Measurements from ENCODE around the gene APOE. TPM values are rescaled to one million over a fixed set of nuclear protein-coding genes. Genes with fewer than 3 reads are reported as not detected.
"Not testable (repeated sequence)": the region's sequence is repeated elsewhere in the genome, so short reads cannot be mapped to it uniquely, and the experiment has no call there.

The APOE gene
- total RNA-seq, 1 experiment from 2014 or later: 530 TPM

DNA sequence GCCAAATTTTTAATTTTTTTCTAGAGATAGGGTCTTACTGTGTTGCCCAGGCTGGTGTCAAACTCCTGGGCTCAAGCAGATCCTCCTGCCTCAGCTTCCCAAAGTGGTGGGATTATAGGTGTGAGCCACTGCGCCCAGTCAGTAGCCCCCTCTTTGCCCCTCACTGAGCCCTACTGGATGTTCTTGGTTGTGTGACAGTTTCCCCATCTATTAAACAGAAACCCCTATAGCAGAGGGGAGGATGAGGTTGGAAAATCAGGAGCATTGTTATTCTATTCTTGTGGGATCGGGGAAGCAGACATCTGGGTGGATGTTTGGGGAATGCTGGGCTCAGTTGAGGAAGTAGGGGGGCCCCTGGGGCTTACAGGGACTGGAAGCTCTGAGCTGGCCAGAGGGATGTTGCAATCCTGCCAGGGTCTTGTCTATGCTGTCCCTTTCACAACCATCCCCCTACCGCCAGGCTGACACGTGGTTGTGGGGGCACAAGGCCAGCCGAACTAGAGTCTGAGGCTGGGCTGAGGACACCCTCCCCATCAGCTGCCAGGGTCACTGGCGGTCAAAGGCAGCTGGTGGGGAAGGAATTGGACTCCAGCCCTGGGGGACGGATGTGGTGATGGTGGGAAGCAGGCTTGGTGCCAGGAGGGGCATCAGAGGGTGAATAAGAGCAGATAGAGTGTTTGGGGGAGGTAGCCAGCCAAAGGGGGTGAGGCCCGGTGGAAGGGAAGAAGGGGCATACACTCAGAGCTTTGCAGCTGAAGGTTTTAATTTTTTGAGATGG is 19.7 kb downstream of the APOE start:
- Histone ChIP-seq H3K4me2 (ENCODE audit: insufficient read depth, insufficient read length, low read length) (no peak overlapping the region), H3K4me1 (ENCODE audit: insufficient read depth, low read length) (no peaks in the 10 kb centered on the region; the same call in 1 of the 2 replicates), H4K91ac (ENCODE audit: insufficient read length, low read depth, low read length) (no peak overlapping the region), H3K18ac (ENCODE audit: insufficient read length, low read depth, low read length) (no peak overlapping the region), H2AK5ac (ENCODE audit: insufficient read length, low read length) (no peak overlapping the region), H3T11ph (ENCODE audit: low read length) (no peak overlapping the region), H4K20me1 (ENCODE audit: control insufficient read depth, insufficient read depth, insufficient read length) (no peaks in the 10 kb centered on the region), H3K56ac (ENCODE audit: insufficient read length, low read depth, low read length) (no peak overlapping the region), H3K14ac (ENCODE audit: insufficient read depth, low read length) (no peak overlapping the region), H2BK15ac (ENCODE audit: low read depth, low read length) (no peak overlapping the region), H2BK12ac (ENCODE audit: insufficient read length, low read depth, low read length) (no peak overlapping the region), H2BK20ac (ENCODE audit: low read depth, low read length, poor library complexity, severe bottlenecking) (no peak overlapping the region), H3K23ac (ENCODE audit: insufficient read length, low read depth, low read length) (no peak overlapping the region), H3K9me3 (ENCODE audit: control insufficient read depth, low read depth, low read length) (no peaks in the 10 kb centered on the region), H2BK5ac (ENCODE audit: insufficient read length, low read length) (no peak overlapping the region), H4K8ac (replicated peaks; ENCODE audit: insufficient read length, low read depth, low read length) (no peak overlapping the region), H3K27me3 (ENCODE audit: insufficient read depth, low read length) (no peaks in the 10 kb centered on the region), H3K9ac (ENCODE audit: extremely low read depth, insufficient read length, low read length) (no peak overlapping the region), H3K79me2 (ENCODE audit: insufficient read depth, low read length) (no peaks in the 10 kb centered on the region), H4K5ac (ENCODE audit: insufficient read length, low read depth, low read length) (no peak overlapping the region), H2AFZ (ENCODE audit: low read length) (no peak overlapping the region), H3K79me1 (ENCODE audit: insufficient read depth, low read depth, low read length, poor library complexity, severe bottlenecking) (no peaks in the 10 kb centered on the region), H3K4ac (ENCODE audit: low read depth, low read length) (no peak overlapping the region), H2BK120ac (ENCODE audit: low read depth, low read length, poor library complexity, severe bottlenecking) (no peak overlapping the region), H3K27ac (ENCODE audit: insufficient read length, low read depth, low read length) (no peak overlapping the region), H3K23me2 (ENCODE audit: insufficient read length, low read depth, low read length, poor library complexity, severe bottlenecking) (no peaks in the 10 kb centered on the region)
- Mint-ChIP-seq H3K27me3 (ENCODE audit: low read depth) (peaks cover 33% of the 10 kb centered on the region), H3K36me3 (ENCODE audit: insufficient read depth in 1 of 3, low read depth in 3 of 3) (peaks cover 2 to 4% (median 4%) of the 10 kb centered on the region in 3 experiments; a peak in 4 of 7 replicates), H3K4me1 (peaks cover 14 to 19% of the 10 kb centered on the region in 2 experiments), H3K27ac (no peak overlapping the region), H3K4me3 (no peak overlapping the region; a peak in 1 of 5 replicates), H3K9me3 (peaks cover 0 to 5% of the 10 kb centered on the region in 2 experiments; a peak in 2 of 5 replicates)
- no peak for DNase-seq
- WGBS (ENCODE audit: extremely low coverage, insufficient read length, low lambda C conversion rate): no CpG with 5 or more reads among the region's 8 CpGs
- TF ChIP-seq, protein P1, sequence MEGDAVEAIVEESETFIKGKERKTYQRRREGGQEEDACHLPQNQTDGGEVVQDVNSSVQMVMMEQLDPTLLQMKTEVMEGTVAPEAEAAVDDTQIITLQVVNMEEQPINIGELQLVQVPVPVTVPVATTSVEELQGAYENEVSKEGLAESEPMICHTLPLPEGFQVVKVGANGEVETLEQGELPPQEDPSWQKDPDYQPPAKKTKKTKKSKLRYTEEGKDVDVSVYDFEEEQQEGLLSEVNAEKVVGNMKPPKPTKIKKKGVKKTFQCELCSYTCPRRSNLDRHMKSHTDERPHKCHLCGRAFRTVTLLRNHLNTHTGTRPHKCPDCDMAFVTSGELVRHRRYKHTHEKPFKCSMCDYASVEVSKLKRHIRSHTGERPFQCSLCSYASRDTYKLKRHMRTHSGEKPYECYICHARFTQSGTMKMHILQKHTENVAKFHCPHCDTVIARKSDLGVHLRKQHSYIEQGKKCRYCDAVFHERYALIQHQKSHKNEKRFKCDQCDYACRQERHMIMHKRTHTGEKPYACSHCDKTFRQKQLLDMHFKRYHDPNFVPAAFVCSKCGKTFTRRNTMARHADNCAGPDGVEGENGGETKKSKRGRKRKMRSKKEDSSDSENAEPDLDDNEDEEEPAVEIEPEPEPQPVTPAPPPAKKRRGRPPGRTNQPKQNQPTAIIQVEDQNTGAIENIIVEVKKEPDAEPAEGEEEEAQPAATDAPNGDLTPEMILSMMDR (conservative IDR thresholded peaks at IDR 0.05): no peak

DNA sequence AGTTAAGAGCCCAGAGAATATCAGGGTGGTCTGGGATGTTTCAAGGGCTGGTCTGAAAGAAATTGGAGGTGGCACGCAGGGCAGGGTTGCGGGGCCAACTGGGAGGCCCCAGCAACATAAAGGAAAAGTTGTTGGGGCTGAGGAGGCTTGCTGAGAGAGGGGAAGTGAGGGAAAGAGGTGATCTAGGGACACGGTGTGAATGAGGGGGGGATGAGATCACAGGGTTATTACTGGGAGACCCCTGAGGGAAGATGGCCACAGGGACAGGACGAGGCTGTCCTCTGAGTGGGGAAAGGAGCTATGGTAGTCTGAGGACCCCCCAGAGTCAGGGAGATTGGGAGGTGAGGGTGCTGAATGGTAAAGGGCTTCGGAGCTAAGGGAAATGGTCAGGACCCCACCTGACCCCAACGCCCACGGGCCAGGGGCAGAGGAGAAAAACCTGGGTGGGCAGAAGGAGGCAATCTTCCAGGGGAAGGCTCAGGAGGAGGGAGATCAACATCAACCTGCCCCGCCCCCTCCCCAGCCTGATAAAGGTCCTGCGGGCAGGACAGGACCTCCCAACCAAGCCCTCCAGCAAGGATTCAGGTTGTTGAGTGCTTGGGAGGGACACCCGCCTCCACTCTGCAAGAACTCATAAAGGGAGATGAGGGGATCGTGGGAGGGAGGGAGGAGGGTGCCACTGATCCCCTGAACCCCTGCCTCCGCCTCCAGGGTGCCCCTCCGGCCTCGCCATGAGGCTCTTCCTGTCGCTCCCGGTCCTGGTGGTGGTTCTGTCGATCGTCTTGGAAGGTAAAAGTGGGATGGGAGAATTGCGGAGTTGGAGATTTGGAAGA is 20.9 kb downstream of the APOE start:
- Mint-ChIP-seq H3K4me1 (peaks cover 14 to 19% of the 10 kb centered on the region in 2 experiments), H3K27me3 (ENCODE audit: low read depth) (peaks cover 38% of the 10 kb centered on the region), H3K4me3 (peak overlapping the region; percentile 54 to 69), H3K27ac (peak overlapping the region in 2 of 3 experiments; percentile 70 to 94; a peak in 4 of 7 replicates)
- not testable (repeated sequence) for H3T11ph ChIP-seq (ENCODE audit: low read length); H3K9ac ChIP-seq (ENCODE audit: extremely low read depth, insufficient read length, low read length); H2BK20ac ChIP-seq (ENCODE audit: low read depth, low read length, poor library complexity, severe bottlenecking); H3K79me1 ChIP-seq (ENCODE audit: insufficient read depth, low read depth, low read length, poor library complexity, severe bottlenecking); H4K91ac ChIP-seq (ENCODE audit: insufficient read length, low read depth, low read length); H3K23ac ChIP-seq (ENCODE audit: insufficient read length, low read depth, low read length); H4K8ac ChIP-seq (replicated peaks; ENCODE audit: insufficient read length, low read depth, low read length); H2AFZ ChIP-seq (ENCODE audit: low read length); H3K27ac ChIP-seq (ENCODE audit: insufficient read length, low read depth, low read length); H3K56ac ChIP-seq (ENCODE audit: insufficient read length, low read depth, low read length); H3K27me3 ChIP-seq (ENCODE audit: insufficient read depth, low read length); H3K4ac ChIP-seq (ENCODE audit: low read depth, low read length); H3K79me2 ChIP-seq (ENCODE audit: insufficient read depth, low read length); H3K18ac ChIP-seq (ENCODE audit: insufficient read length, low read depth, low read length); H2BK5ac ChIP-seq (ENCODE audit: insufficient read length, low read length); H3K36me3 Mint-ChIP-seq (ENCODE audit: insufficient read depth in 1 of 3, low read depth in 3 of 3); H3K23me2 ChIP-seq (ENCODE audit: insufficient read length, low read depth, low read length, poor library complexity, severe bottlenecking); DNase-seq; H3K9me3 ChIP-seq (ENCODE audit: control insufficient read depth, low read depth, low read length); H3K4me1 ChIP-seq (ENCODE audit: insufficient read depth, low read length); H3K9me3 Mint-ChIP-seq; H4K5ac ChIP-seq (ENCODE audit: insufficient read length, low read depth, low read length); H2BK12ac ChIP-seq (ENCODE audit: insufficient read length, low read depth, low read length); H2AK5ac ChIP-seq (ENCODE audit: insufficient read length, low read length); H4K20me1 ChIP-seq (ENCODE audit: control insufficient read depth, insufficient read depth, insufficient read length)
- Histone ChIP-seq H3K4me2 (ENCODE audit: insufficient read depth, insufficient read length, low read length) (peak overlapping the region; percentile 8), H3K14ac (ENCODE audit: insufficient read depth, low read length) (peak overlapping the region; percentile 83), H2BK120ac (ENCODE audit: low read depth, low read length, poor library complexity, severe bottlenecking) (peak overlapping the region; percentile 65), H2BK15ac (ENCODE audit: low read depth, low read length) (peak overlapping the region; percentile 48; the same call in 1 of the 2 replicates)
- no CpG with 5 or more reads among the region's 19 CpGs for WGBS (ENCODE audit: extremely low coverage, insufficient read length, low lambda C conversion rate)
